HEK293 (cell line): ENCODE measurements around the gene DAPP1.

Experiments
- CTCF ChIA-PET: fragments of 350-600 bp; formaldehyde crosslinking; extraction: SDS; loops from one replicate; lab custom pipeline; 2021; ENCODE audit warnings: antibody characterized with exemption; lab: Yijun Ruan, JAX
- POLR2A ChIA-PET: fragments of 300-600 bp; formaldehyde crosslinking; extraction: SDS; loops from one replicate; lab custom pipeline; 2020; ENCODE audit warnings: antibody characterized with exemption, inconsistent platforms; lab: Yijun Ruan, JAX
- H3K27ac ChIP-seq: fragments of 200-500 bp; sonication (Bioruptor generic); 2 replicates; pipeline ENCODE4 v1.5.1; 2014; ENCODE audit warnings: low read depth, low read length, control low read depth, inconsistent platforms; ENCODE audit errors: extremely low read depth
- H3K36me3 ChIP-seq, 2 experiments: fragments of 200-500 bp in 1 of 2; sonication (Bioruptor generic) in 1 of 2; 1 replicate in 1 of 2; 2 replicates in 1 of 2; pipeline ENCODE4 v1.5.1; 2014 to 2017; ENCODE audit warnings: inconsistent platforms in 2 of 2, low read length in 2 of 2; ENCODE audit not compliant: control insufficient read depth in 2 of 2, insufficient read depth in 1 of 2
- H3K4me1 ChIP-seq: fragments of 200-500 bp; sonication (Bioruptor generic); 2 replicates; pipeline ENCODE4 v1.5.1; 2014; ENCODE audit warnings: mild to moderate bottlenecking, low read length, inconsistent platforms; ENCODE audit not compliant: control insufficient read depth, insufficient read depth
- H3K4me3 ChIP-seq: 2 replicates; pipeline ENCODE4 v1.5.1; 2011; ENCODE audit warnings: low read depth, mild to moderate bottlenecking, control low read depth, low read length, moderate library complexity
- H3K9me3 ChIP-seq: fragments of 200-500 bp; sonication (Bioruptor generic); 2 replicates; pipeline ENCODE4 v1.5.1; 2014; ENCODE audit warnings: low read depth, low read length, inconsistent platforms; ENCODE audit not compliant: control insufficient read depth, insufficient read depth
- BCL6B ChIP-seq: fragments of 450-650 bp; formaldehyde crosslinking; IDR thresholded peaks from 2 replicates; pipeline ENCODE4 v1.5.1; 2017; ENCODE audit warnings: missing biosample characterization, missing genetic modification characterization
- HOXD13 ChIP-seq: sonication (generic); formaldehyde crosslinking; IDR thresholded peaks from 2 replicates; pipeline ENCODE4 v1.8.0; 2022; ENCODE audit warnings: missing genetic modification reagents, borderline replicate concordance
- KLF9 ChIP-seq: fragments of 450-650 bp; formaldehyde crosslinking; IDR thresholded peaks from 2 replicates; pipeline ENCODE4 v1.5.1; 2016; ENCODE audit warnings: missing biosample characterization, missing genetic modification characterization, low read depth
- MYNN ChIP-seq: fragments of 450-650 bp; formaldehyde crosslinking; IDR thresholded peaks from 2 replicates; pipeline ENCODE4 v1.5.1; 2016; ENCODE audit warnings: missing biosample characterization, missing genetic modification characterization, borderline replicate concordance
- REST ChIP-seq: fragments of 450-650 bp; formaldehyde crosslinking; IDR thresholded peaks from 2 replicates; pipeline ENCODE4 v1.5.1; 2016; ENCODE audit warnings: missing biosample characterization, missing genetic modification characterization
- SALL2 ChIP-seq: fragments of 450-650 bp; formaldehyde crosslinking; IDR thresholded peaks from 2 replicates; pipeline ENCODE4 v1.5.0; 2017; ENCODE audit warnings: missing biosample characterization, mild to moderate bottlenecking, missing genetic modification characterization, borderline replicate concordance
- SP3 ChIP-seq: fragments of 450-650 bp; formaldehyde crosslinking; IDR thresholded peaks from 2 replicates; pipeline ENCODE4 v1.5.1; 2016; ENCODE audit warnings: missing biosample characterization, missing genetic modification characterization
- TRIM28 ChIP-seq: IDR thresholded peaks from 2 replicates; pipeline ENCODE4 v1.6.1; 2011; ENCODE audit warnings: low read length, control low read depth, borderline replicate concordance
- ZEB2 ChIP-seq: fragments of 450-650 bp; formaldehyde crosslinking; IDR thresholded peaks from 2 replicates; pipeline ENCODE4 v1.5.1; 2016; ENCODE audit warnings: missing biosample characterization, missing genetic modification characterization
- ZNF121 ChIP-seq: fragments of 450-650 bp; formaldehyde crosslinking; IDR thresholded peaks from 2 replicates; pipeline ENCODE4 v1.5.1; 2016; ENCODE audit warnings: missing biosample characterization, missing genetic modification characterization
- ZNF132 ChIP-seq: fragments of 450-650 bp; formaldehyde crosslinking; IDR thresholded peaks from 2 replicates; pipeline ENCODE4 v1.5.1; 2017; ENCODE audit warnings: missing biosample characterization, missing genetic modification characterization, borderline replicate concordance
- ZNF2 ChIP-seq: fragments of 450-650 bp; formaldehyde crosslinking; IDR thresholded peaks from 2 replicates; pipeline ENCODE4 v1.5.1; 2016; ENCODE audit warnings: missing biosample characterization, missing genetic modification characterization
- ZNF248 ChIP-seq: fragments of 450-650 bp; formaldehyde crosslinking; IDR thresholded peaks from 2 replicates; pipeline ENCODE4 v1.5.1; 2017; ENCODE audit warnings: missing biosample characterization, missing genetic modification characterization
- ZNF26 ChIP-seq: fragments of 450-650 bp; formaldehyde crosslinking; IDR thresholded peaks from 2 replicates; pipeline ENCODE4 v1.5.1; 2016; ENCODE audit warnings: missing biosample characterization, missing genetic modification characterization
- ZNF362 ChIP-seq: fragments of 450-650 bp; formaldehyde crosslinking; IDR thresholded peaks from 2 replicates; pipeline ENCODE4 v1.5.1; 2016; ENCODE audit warnings: missing biosample characterization, missing genetic modification characterization
- ZNF416 ChIP-seq: fragments of 450-650 bp; formaldehyde crosslinking; IDR thresholded peaks from 2 replicates; pipeline ENCODE4 v1.5.1; 2016; ENCODE audit warnings: missing biosample characterization, missing genetic modification characterization
- ZNF488 ChIP-seq: fragments of 450-650 bp; formaldehyde crosslinking; IDR thresholded peaks from 2 replicates; pipeline ENCODE4 v1.5.1; 2016; ENCODE audit warnings: missing biosample characterization, missing genetic modification characterization
- ZNF600 ChIP-seq: fragments of 450-650 bp; formaldehyde crosslinking; IDR thresholded peaks from 2 replicates; pipeline ENCODE4 v1.5.1; 2016; ENCODE audit warnings: missing biosample characterization, missing genetic modification characterization
- ZNF776 ChIP-seq: fragments of 450-650 bp; formaldehyde crosslinking; IDR thresholded peaks from 2 replicates; pipeline ENCODE4 v1.5.0; 2017; ENCODE audit warnings: missing biosample characterization, missing genetic modification characterization, borderline replicate concordance
- ZSCAN23 ChIP-seq: fragments of 450-650 bp; formaldehyde crosslinking; IDR thresholded peaks from 2 replicates; pipeline ENCODE4 v1.5.1; 2016; ENCODE audit warnings: missing biosample characterization, missing genetic modification characterization
- TF ChIP-seq, protein P1 (sequence below): fragments of 450-650 bp; formaldehyde crosslinking; IDR thresholded peaks from 2 replicates; pipeline ENCODE4 v1.5.1; 2017; ENCODE audit warnings: missing biosample characterization, missing genetic modification characterization

DAPP1 gene

GRCh38 chr4:99845708-99846469 is 29.3 kb downstream of the DAPP1 start:
- Histone ChIP-seq H3K4me1 (no peaks in the 10 kb centered on the region), H3K36me3 (no peaks in the 10 kb centered on the region), H3K9me3 (no peaks in the 10 kb centered on the region), H3K4me3 (no peak overlapping the region), H3K27ac (no peak overlapping the region)
- CTCF ChIA-PET = no interaction called here
- TF ChIP-seq ZEB2 (tag by site-specific recombination) (no peak), ZNF132 (no peak), ZNF121 (tag by site-specific recombination) (no peak), ZNF776 (no peak), ZNF362 (tag by site-specific recombination) (no peak), SP3 (no peak), ZNF488 (no peak), ZNF600 (tag by site-specific recombination) (no peak), ZNF416 (tag by site-specific recombination) (no peak), ZSCAN23 (tag by site-specific recombination) (no peak), MYNN (tag by site-specific recombination) (no peak)
- POLR2A ChIA-PET = no interaction called here

GRCh38 chr4:99846891-99847290 is 30.3 kb downstream of the DAPP1 start:
- Histone ChIP-seq H3K9me3 (no peaks in the 10 kb centered on the region), H3K27ac (no peak overlapping the region), H3K4me3 (no peak overlapping the region), H3K36me3 (no peaks in the 10 kb centered on the region), H3K4me1 (no peaks in the 10 kb centered on the region)
- TF ChIP-seq, protein P1, sequence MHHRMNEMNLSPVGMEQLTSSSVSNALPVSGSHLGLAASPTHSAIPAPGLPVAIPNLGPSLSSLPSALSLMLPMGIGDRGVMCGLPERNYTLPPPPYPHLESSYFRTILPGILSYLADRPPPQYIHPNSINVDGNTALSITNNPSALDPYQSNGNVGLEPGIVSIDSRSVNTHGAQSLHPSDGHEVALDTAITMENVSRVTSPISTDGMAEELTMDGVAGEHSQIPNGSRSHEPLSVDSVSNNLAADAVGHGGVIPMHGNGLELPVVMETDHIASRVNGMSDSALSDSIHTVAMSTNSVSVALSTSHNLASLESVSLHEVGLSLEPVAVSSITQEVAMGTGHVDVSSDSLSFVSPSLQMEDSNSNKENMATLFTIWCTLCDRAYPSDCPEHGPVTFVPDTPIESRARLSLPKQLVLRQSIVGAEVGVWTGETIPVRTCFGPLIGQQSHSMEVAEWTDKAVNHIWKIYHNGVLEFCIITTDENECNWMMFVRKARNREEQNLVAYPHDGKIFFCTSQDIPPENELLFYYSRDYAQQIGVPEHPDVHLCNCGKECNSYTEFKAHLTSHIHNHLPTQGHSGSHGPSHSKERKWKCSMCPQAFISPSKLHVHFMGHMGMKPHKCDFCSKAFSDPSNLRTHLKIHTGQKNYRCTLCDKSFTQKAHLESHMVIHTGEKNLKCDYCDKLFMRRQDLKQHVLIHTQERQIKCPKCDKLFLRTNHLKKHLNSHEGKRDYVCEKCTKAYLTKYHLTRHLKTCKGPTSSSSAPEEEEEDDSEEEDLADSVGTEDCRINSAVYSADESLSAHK = no peak
- TF ChIP-seq ZNF2 = no peak
- ChIA-PET POLR2A (no interaction called here), CTCF (no interaction called here)

DNA sequence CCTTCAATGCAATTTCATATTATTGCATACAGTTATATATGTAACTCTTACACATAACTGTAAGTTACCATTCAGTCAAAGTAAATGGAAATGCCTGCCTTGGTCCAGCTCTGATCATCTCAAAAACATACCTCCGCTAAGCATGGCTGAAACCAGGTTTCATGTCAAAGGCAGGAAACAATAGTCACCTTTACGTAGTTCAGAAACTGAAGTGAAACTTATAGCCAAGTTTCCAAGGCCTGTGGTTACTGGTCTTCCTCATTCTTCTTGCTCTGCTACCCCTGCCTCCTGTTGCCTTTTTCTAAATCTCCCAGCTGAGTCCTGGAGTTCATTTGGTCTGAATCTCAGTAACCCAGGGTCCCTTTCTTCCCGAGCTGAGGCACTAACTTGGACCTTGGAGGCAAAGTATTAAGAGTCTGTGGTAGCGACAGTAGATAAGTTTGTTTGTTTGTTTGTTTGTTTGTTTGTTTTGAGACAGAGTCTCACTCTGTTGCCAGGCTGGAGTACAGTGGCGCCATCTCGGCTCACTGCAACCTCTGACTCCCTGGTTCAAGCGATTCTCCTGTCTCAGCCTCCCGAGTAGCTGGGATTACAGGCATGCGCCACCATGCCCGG is 30.8 kb downstream of the DAPP1 start:
- CTCF ChIA-PET = no interaction called here
- Histone ChIP-seq H3K36me3 (no peaks in the 10 kb centered on the region), H3K27ac (no peak overlapping the region), H3K4me1 (no peaks in the 10 kb centered on the region), H3K4me3 (no peak overlapping the region), H3K9me3 (no peaks in the 10 kb centered on the region)
- POLR2A ChIA-PET = no interaction called here
- no peak for TF ChIP-seq TRIM28
- no peak for TF ChIP-seq HOXD13 (CRISPR knock-in tag)
- no peak for TF ChIP-seq BCL6B
- no peak for TF ChIP-seq SALL2 (tag by site-specific recombination)
- no peak for TF ChIP-seq ZNF26 (tag by site-specific recombination)
- no peak for TF ChIP-seq REST (tag by site-specific recombination)
- TF ChIP-seq ZNF248 = no peak
- TF ChIP-seq KLF9 = no peak
